GM12891 (cell line): ENCODE data around the gene SLC11A2.

ENCODE experiments used
- POLR2A ChIP-seq: IDR thresholded peaks from 2 replicates; pipeline ENCODE4 v1.6.1; 2011; ENCODE audit warnings: low read depth, low read length, control low read depth
- POLR2AphosphoS5 ChIP-seq: IDR thresholded peaks from 2 replicates; pipeline ENCODE4 v1.6.1; 2011; ENCODE audit warnings: low read depth, low read length, control low read depth
- SPI1 ChIP-seq: IDR thresholded peaks from 2 replicates; pipeline ENCODE4 v1.6.1; 2011; ENCODE audit warnings: low read depth, low read length, control low read depth
- TAF1 ChIP-seq: IDR thresholded peaks from 2 replicates; pipeline ENCODE4 v1.6.1; 2011; ENCODE audit warnings: low read depth, low read length, control low read depth

DNA sequence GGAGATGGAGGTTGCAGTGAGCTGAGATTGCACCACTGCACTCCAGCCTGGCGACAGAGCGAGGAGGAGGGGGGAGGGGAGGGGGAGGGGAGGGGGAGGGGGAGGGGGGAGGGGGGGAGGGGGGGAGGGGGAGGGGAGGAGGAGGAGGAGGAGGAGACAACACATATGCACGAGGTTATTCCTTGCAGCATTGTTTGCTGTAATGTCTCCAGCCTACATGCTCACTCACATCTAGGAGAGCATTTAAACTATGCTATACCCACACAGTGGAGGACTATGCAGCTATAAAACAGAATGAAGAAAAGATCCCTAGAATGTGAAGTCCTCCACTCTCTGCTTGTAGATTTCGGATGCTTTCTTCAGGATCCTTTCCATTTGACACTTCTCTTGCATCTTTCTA is 77.4 kb downstream of the SLC11A2 start:
- no peak for TF ChIP-seq POLR2AphosphoS5
- TF ChIP-seq POLR2A: no peak
- no peak for TF ChIP-seq TAF1
- TF ChIP-seq SPI1: no peak
